HepG2 (cell line): ENCODE measurements around the gene TLE7. TPM values are rescaled to one million over a fixed set of nuclear protein-coding genes. Genes with fewer than 3 reads are reported as not detected.

Experiments used
- ATAC-seq: fragments of 200-7000 bp; cut with Tn5 transposase; 3 replicates; pipeline ENCODE4 v1.9.1; 2020; ENCODE audit warnings: mild to moderate bottlenecking, moderate library complexity
- BruUV-seq: library from RNA; stranded (reverse); fragments of 400-500 nt; replicated peaks from 2 replicates; lab custom pipeline; 2021; lab: Mats Ljungman, UMichigan
- CTCF ChIA-PET: fragments of 300-600 bp; formaldehyde crosslinking; extraction: SDS; loops from one replicate; lab custom pipeline; 2021; ENCODE audit warnings: low total read pairs, inconsistent platforms, low intra/inter-chr PET ratio; lab: Yijun Ruan, JAX
- POLR2A ChIA-PET: fragments of 350-600 bp; sonication (Branson Sonifier 250); formaldehyde crosslinking; loops from one replicate; lab custom pipeline; 2020; ENCODE audit warnings: antibody characterized with exemption, inconsistent platforms; lab: Yijun Ruan, JAX
- DNase-seq: peaks from one replicate; pipeline ENCODE4 v3.0.0-alpha.2; 2015; ENCODE audit warnings: low spot score
- FAIRE-seq: peaks from 3 replicates; lab custom pipeline; 2011; peaks lifted over from hg19 to GRCh38; lab: Jason Lieb, UNC
- H2AFZ ChIP-seq: one replicate; pipeline ENCODE4 v1.6.1; 2011; ENCODE audit warnings: low read length, inconsistent platforms
- H3K27ac ChIP-seq: fragments of 300-600 bp; 3 replicates; pipeline ENCODE4 v1.8.0; 2011; ENCODE audit warnings: mixed run types, mild to moderate bottlenecking, mixed read lengths, low read length, inconsistent platforms; ENCODE audit not compliant: insufficient read depth; ENCODE audit errors: extremely low read length
- H3K27me3 ChIP-seq, 2 experiments: fragments of 200-600 bp in 1 of 2; 2 replicates in 1 of 2; 3 replicates in 1 of 2; pipeline versions ENCODE4 v1.6.0 to v1.8.0; 2011; ENCODE audit warnings: low read length in 2 of 2, mild to moderate bottlenecking in 2 of 2, moderate library complexity in 2 of 2, inconsistent platforms in 1 of 2; ENCODE audit not compliant: insufficient read depth in 2 of 2, control insufficient read depth in 1 of 2
- H3K36me3 ChIP-seq, 2 experiments: fragments of 200-600 bp in 1 of 2; replicated peaks in 1 of 2; 2 replicates in 1 of 2; 3 replicates in 1 of 2; pipeline versions ENCODE4 v1.5.1 to v1.8.0; 2011; ENCODE audit warnings: low read length in 2 of 2, inconsistent platforms in 1 of 2; ENCODE audit not compliant: insufficient read depth in 2 of 2, control insufficient read depth in 1 of 2
- H3K4me1 ChIP-seq: 2 replicates; pipeline ENCODE4 v1.5.1; 2012; ENCODE audit warnings: low read length, inconsistent platforms; ENCODE audit not compliant: insufficient read depth
- H3K4me2 ChIP-seq: 2 replicates; pipeline ENCODE4 v1.6.0; 2011; ENCODE audit warnings: low read depth, low read length, inconsistent platforms
- H3K4me3 ChIP-seq, 3 experiments: fragments of 200-600 bp in 1 of 3; sonication (generic), shearing (Covaris generic) in 1 of 3; replicated peaks in 1 of 3; 2 replicates each; pipeline ENCODE4 v1.5.1; 2011 to 2016; ENCODE audit warnings: low read length in 3 of 3, inconsistent platforms in 2 of 3, low read depth in 2 of 3, mild to moderate bottlenecking in 2 of 3, control low read depth in 1 of 3, mixed read lengths in 1 of 3; ENCODE audit not compliant: insufficient read depth in 1 of 3
- H3K79me2 ChIP-seq: one replicate; pipeline ENCODE4 v1.6.1; 2011; ENCODE audit warnings: low read length, inconsistent platforms; ENCODE audit not compliant: insufficient read depth
- H3K9ac ChIP-seq: 2 replicates; pipeline ENCODE4 v1.6.0; 2011; ENCODE audit warnings: mild to moderate bottlenecking, low read depth, low read length, inconsistent platforms; ENCODE audit not compliant: insufficient read depth
- H3K9me3 ChIP-seq: 2 replicates; pipeline ENCODE4 v1.5.1; 2012; ENCODE audit warnings: mild to moderate bottlenecking, low read length
- H4K20me1 ChIP-seq: 2 replicates; pipeline ENCODE4 v1.6.0; 2011; ENCODE audit warnings: inconsistent platforms, mild to moderate bottlenecking, low read length, moderate library complexity; ENCODE audit not compliant: insufficient read depth
- BRF2 ChIP-seq: sonication (generic); formaldehyde crosslinking; IDR thresholded peaks from 2 replicates; pipeline ENCODE4 v1.8.1; 2022; ENCODE audit warnings: mild to moderate bottlenecking, missing genetic modification reagents
- IRX3 ChIP-seq: sonication (generic); formaldehyde crosslinking; IDR thresholded peaks from 2 replicates; pipeline ENCODE4 v1.8.1; 2023; ENCODE audit warnings: mild to moderate bottlenecking, low read depth, missing genetic modification reagents, borderline replicate concordance
- KLF11 ChIP-seq: IDR thresholded peaks from 2 replicates; pipeline ENCODE4 v1.6.1; 2016; ENCODE audit warnings: missing compliant biosample characterization
- MLLT10 ChIP-seq: sonication (generic); formaldehyde crosslinking; IDR thresholded peaks from 2 replicates; pipeline ENCODE4 v1.4.0; 2020; ENCODE audit warnings: missing genetic modification reagents
- MXD1 ChIP-seq: sonication (generic); formaldehyde crosslinking; IDR thresholded peaks from 2 replicates; pipeline ENCODE4 v1.4.0; 2020; ENCODE audit warnings: mild to moderate bottlenecking, missing genetic modification reagents
- SNRNP70 ChIP-seq: fragments of 200-400 bp; formaldehyde crosslinking; IDR thresholded peaks from 2 replicates; pipeline ENCODE4 v1.6.1; 2017; ENCODE audit warnings: mild to moderate bottlenecking, low read depth, low read length, moderate library complexity
- YEATS4 ChIP-seq: sonication (generic); formaldehyde crosslinking; IDR thresholded peaks from 2 replicates; pipeline ENCODE4 v1.4.0; 2020; ENCODE audit warnings: missing genetic modification reagents, borderline replicate concordance
- ZFAT ChIP-seq: sonication (generic); formaldehyde crosslinking; conservative IDR thresholded peaks from 2 replicates; pipeline ENCODE4 v1.8.1; 2023; ENCODE audit warnings: missing genetic modification reagents, inconsistent platforms
- ZNF263 ChIP-seq: sonication (generic); formaldehyde crosslinking; IDR thresholded peaks from 2 replicates; pipeline ENCODE4 v1.4.0; 2020; ENCODE audit warnings: missing genetic modification reagents
- ZNF292 ChIP-seq: sonication (generic); formaldehyde crosslinking; IDR thresholded peaks from 2 replicates; pipeline ENCODE4 v1.8.1; 2022; ENCODE audit warnings: mild to moderate bottlenecking, low read depth, missing genetic modification reagents, borderline replicate concordance
- ZNF614 ChIP-seq: IDR thresholded peaks from 2 replicates; pipeline ENCODE4 v1.6.1; 2018; ENCODE audit warnings: missing biosample characterization, missing genetic modification reagents, inconsistent platforms, borderline replicate concordance
- ZNF749 ChIP-seq: sonication (generic); formaldehyde crosslinking; IDR thresholded peaks from 2 replicates; pipeline ENCODE4 v1.8.0; 2022; ENCODE audit warnings: mild to moderate bottlenecking, missing genetic modification reagents, moderate library complexity, borderline replicate concordance
- WGBS: methylation state at CpG from one replicate; pipeline ENCODE4 v1.1.6; 2017; ENCODE audit warnings: low lambda C conversion rate; 5-methylcytosine and 5-hydroxymethylcytosine counted together
- in situ Hi-C: cut with HindIII; loops from 2 replicates; pipeline ENCODE4 v1.10.0; 2017; ENCODE audit warnings: low pct_unique_long_range_greater_than_20kb; ENCODE audit not compliant: extremely low pct_ligation_motif_present
- intact Hi-C: fragments of 100-400 bp; cut with micrococcal nuclease; formaldehyde crosslinking; loops from one replicate; pipeline ENCODE4 v1.10.0; 2022; ENCODE audit not compliant: unreplicated experiment
- polyA plus RNA-seq, 8 experiments: library from polyadenylated mRNA; depleted of rRNA in 3 of 8; stranded (reverse) in 7 of 8; unstranded in 1 of 8; fragments of >200 nt; fragmentation: Illumina TruSeq in 4 of 8; extraction: Trizol in 4 of 8; gene quantifications; 2 replicates each; pipeline versions ENCODE4 v1.2.1 to v1.2.3, GENCODE V29; 2011 to 2016; ENCODE audit warnings: low read depth in 4 of 8, missing spikeins in 1 of 8, mixed read lengths in 1 of 8; ENCODE audit not compliant: insufficient read depth in 1 of 8
- total RNA-seq, 5 experiments: library from RNA; depleted of rRNA; stranded (reverse); fragments of >200 nt; fragmentation: Illumina TruSeq; extraction: Trizol; gene quantifications; 2 replicates each; pipeline ENCODE4 v1.2.3, GENCODE V29; 2016; ENCODE audit warnings: low read depth in 1 of 5
- TF ChIP-seq, protein P1 (sequence below): sonication (generic); formaldehyde crosslinking; IDR thresholded peaks from 2 replicates; pipeline ENCODE4 v1.4.0; 2020; ENCODE audit warnings: missing genetic modification reagents
- TF ChIP-seq, protein P2 (sequence below), 2 experiments: sonication (generic) in 1 of 2; formaldehyde crosslinking in 1 of 2; IDR thresholded peaks; 2 replicates each; pipeline versions ENCODE4 v1.4.0 to v1.6.1; 2016 to 2020; ENCODE audit warnings: borderline replicate concordance in 1 of 2, low read depth in 1 of 2, mild to moderate bottlenecking in 1 of 2, missing genetic modification reagents in 1 of 2
- TF ChIP-seq, protein P3 (sequence below): sonication (generic); formaldehyde crosslinking; IDR thresholded peaks from 2 replicates; pipeline ENCODE4 v1.9.0; 2021; ENCODE audit warnings: missing genetic modification reagents, mild to moderate bottlenecking, borderline replicate concordance

Gene TLE7
- total and polyA plus RNA-seq, 2 of the 13 experiments (the other 11 are each of a cell fraction or from before 2014, with no cell fraction given) = not detected

- POLR2A ChIA-PET = no interaction called here
- intact Hi-C loops = no loop called here
- no peaks in the 10 kb centered on the region for H3K36me3 ChIP-seq
- DNase-seq (no peak), FAIRE-seq (no peak), ATAC-seq (no peak)
- H3K4me3 ChIP-seq = no peak overlapping the region
- no TSS peak for BruUV-seq
- no peak overlapping the region for H3K9ac ChIP-seq
- no peaks in the 10 kb centered on the region for H3K9me3 ChIP-seq
- H3K4me1 ChIP-seq = no peaks in the 10 kb centered on the region
- CTCF ChIA-PET = no interaction called here
- H3K4me2 ChIP-seq = no peak overlapping the region
- H3K79me2 ChIP-seq = no peaks in the 10 kb centered on the region
- in situ Hi-C loops = no loop called here
- no peak overlapping the region for H2AFZ ChIP-seq
- 14% methylated on average over 6 of the region's 6 CpGs for WGBS
- H3K27ac ChIP-seq = no peak overlapping the region
- peaks cover 0 to 48% of the 10 kb centered on the region in 2 experiments; a peak in 3 of 5 replicates for H3K27me3 ChIP-seq
- no peaks in the 10 kb centered on the region for H4K20me1 ChIP-seq
- TF ChIP-seq, protein P1, sequence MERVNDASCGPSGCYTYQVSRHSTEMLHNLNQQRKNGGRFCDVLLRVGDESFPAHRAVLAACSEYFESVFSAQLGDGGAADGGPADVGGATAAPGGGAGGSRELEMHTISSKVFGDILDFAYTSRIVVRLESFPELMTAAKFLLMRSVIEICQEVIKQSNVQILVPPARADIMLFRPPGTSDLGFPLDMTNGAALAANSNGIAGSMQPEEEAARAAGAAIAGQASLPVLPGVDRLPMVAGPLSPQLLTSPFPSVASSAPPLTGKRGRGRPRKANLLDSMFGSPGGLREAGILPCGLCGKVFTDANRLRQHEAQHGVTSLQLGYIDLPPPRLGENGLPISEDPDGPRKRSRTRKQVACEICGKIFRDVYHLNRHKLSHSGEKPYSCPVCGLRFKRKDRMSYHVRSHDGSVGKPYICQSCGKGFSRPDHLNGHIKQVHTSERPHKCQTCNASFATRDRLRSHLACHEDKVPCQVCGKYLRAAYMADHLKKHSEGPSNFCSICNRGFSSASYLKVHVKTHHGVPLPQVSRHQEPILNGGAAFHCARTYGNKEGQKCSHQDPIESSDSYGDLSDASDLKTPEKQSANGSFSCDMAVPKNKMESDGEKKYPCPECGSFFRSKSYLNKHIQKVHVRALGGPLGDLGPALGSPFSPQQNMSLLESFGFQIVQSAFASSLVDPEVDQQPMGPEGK (CRISPR knock-in tag) = no peak
- TF ChIP-seq ZNF263 (CRISPR knock-in tag) (no peak), ZNF614 (no peak), ZNF749 (CRISPR knock-in tag) (no peak), BRF2 (no peak), KLF11 (CRISPR knock-in tag) (no peak), SNRNP70 (no peak), MXD1 (CRISPR knock-in tag) (no peak), YEATS4 (CRISPR knock-in tag) (no peak), ZNF292 (no peak), MLLT10 (CRISPR knock-in tag) (no peak), ZFAT (no peak), IRX3 (no peak)
- TF ChIP-seq, protein P2, sequence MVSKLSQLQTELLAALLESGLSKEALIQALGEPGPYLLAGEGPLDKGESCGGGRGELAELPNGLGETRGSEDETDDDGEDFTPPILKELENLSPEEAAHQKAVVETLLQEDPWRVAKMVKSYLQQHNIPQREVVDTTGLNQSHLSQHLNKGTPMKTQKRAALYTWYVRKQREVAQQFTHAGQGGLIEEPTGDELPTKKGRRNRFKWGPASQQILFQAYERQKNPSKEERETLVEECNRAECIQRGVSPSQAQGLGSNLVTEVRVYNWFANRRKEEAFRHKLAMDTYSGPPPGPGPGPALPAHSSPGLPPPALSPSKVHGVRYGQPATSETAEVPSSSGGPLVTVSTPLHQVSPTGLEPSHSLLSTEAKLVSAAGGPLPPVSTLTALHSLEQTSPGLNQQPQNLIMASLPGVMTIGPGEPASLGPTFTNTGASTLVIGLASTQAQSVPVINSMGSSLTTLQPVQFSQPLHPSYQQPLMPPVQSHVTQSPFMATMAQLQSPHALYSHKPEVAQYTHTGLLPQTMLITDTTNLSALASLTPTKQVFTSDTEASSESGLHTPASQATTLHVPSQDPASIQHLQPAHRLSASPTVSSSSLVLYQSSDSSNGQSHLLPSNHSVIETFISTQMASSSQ (IDR thresholded peaks at IDR 0.05; ENCODE audit: low read depth) = no peak
- TF ChIP-seq, protein P2 (CRISPR knock-in tag; IDR thresholded peaks at IDR 0.05; ENCODE audit: borderline replicate concordance) = no peak
- TF ChIP-seq, protein P3, sequence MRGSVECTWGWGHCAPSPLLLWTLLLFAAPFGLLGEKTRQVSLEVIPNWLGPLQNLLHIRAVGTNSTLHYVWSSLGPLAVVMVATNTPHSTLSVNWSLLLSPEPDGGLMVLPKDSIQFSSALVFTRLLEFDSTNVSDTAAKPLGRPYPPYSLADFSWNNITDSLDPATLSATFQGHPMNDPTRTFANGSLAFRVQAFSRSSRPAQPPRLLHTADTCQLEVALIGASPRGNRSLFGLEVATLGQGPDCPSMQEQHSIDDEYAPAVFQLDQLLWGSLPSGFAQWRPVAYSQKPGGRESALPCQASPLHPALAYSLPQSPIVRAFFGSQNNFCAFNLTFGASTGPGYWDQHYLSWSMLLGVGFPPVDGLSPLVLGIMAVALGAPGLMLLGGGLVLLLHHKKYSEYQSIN = no peak
These were observed 61.0 kb downstream of the TLE7 start for GRCh38 chr16:71380831-71381230.
